SK-N-SH treated with all-trans-retinoic acid at 6 μM for 48 hours (cell line): Measurements from ENCODE around the gene RBM6.

ENCODE experiments used
- ATAC-seq: fragments of 200-7000 bp; cut with Tn5 transposase; 3 replicates; pipeline ENCODE4 v1.9.1; 2020; ENCODE audit warnings: mild to moderate bottlenecking, moderate library complexity
- ARNTL ChIP-seq: fragments of 450-650 bp; formaldehyde crosslinking; IDR thresholded peaks from 2 replicates; pipeline ENCODE4 v1.5.0; 2020; ENCODE audit warnings: low read depth, mild to moderate bottlenecking, moderate library complexity, borderline replicate concordance
- BACH2 ChIP-seq: fragments of 250-450 bp; sonication (Bioruptor Pico); IDR thresholded peaks from 2 replicates; pipeline ENCODE4 v1.9.0; 2021; ENCODE audit warnings: mild to moderate bottlenecking, borderline replicate concordance
- CREB5 ChIP-seq: fragments of 250-450 bp; sonication (Bioruptor Pico); IDR thresholded peaks from 2 replicates; pipeline ENCODE4 v1.5.1; 2020; ENCODE audit warnings: low read depth, mild to moderate bottlenecking, moderate library complexity
- CSDC2 ChIP-seq: fragments of 250-450 bp; sonication (Bioruptor Pico); IDR thresholded peaks from 2 replicates; pipeline ENCODE4 v1.5.0; 2020; ENCODE audit warnings: mild to moderate bottlenecking, moderate library complexity
- CSRNP3 ChIP-seq: fragments of 250-450 bp; sonication (Bioruptor Pico); IDR thresholded peaks from 2 replicates; pipeline ENCODE4 v1.5.1; 2021; ENCODE audit warnings: mild to moderate bottlenecking, moderate library complexity
- ESRRG ChIP-seq: fragments of 250-450 bp; sonication (Bioruptor Pico); IDR thresholded peaks from 2 replicates; pipeline ENCODE4 v1.6.1; 2021; ENCODE audit warnings: mild to moderate bottlenecking
- ISL1 ChIP-seq: fragments of 250-450 bp; sonication (Bioruptor Pico); IDR thresholded peaks from 2 replicates; pipeline ENCODE4 v2.1.2; 2022; ENCODE audit warnings: mild to moderate bottlenecking, moderate library complexity
- OSR1 ChIP-seq: fragments of 250-450 bp; sonication (Bioruptor Pico); IDR thresholded peaks from 2 replicates; pipeline ENCODE4 v1.8.0; 2022; ENCODE audit warnings: moderate library complexity, mild to moderate bottlenecking, inconsistent platforms
- PPARA ChIP-seq: fragments of 250-450 bp; sonication (Bioruptor Pico); IDR thresholded peaks from 2 replicates; pipeline ENCODE4 v1.5.0; 2020; ENCODE audit warnings: mild to moderate bottlenecking, borderline replicate concordance
- RARB ChIP-seq: fragments of 250-450 bp; sonication (Bioruptor Pico); IDR thresholded peaks from 2 replicates; pipeline ENCODE4 v1.8.0; 2021; ENCODE audit warnings: mild to moderate bottlenecking, moderate library complexity
- SNAI2 ChIP-seq: fragments of 250-450 bp; sonication (Bioruptor Pico); IDR thresholded peaks from 2 replicates; pipeline ENCODE4 v1.5.0; 2020; ENCODE audit warnings: mild to moderate bottlenecking, moderate library complexity
- TCF4 ChIP-seq: fragments of 250-450 bp; sonication (Bioruptor Pico); IDR thresholded peaks from 2 replicates; pipeline ENCODE4 v1.8.0; 2021; ENCODE audit warnings: mild to moderate bottlenecking, moderate library complexity, borderline replicate concordance
- TOX ChIP-seq: fragments of 250-450 bp; sonication (Bioruptor Pico); IDR thresholded peaks from 2 replicates; pipeline ENCODE4 v1.8.0; 2021; ENCODE audit warnings: mild to moderate bottlenecking, moderate library complexity, borderline replicate concordance
- ZFP3 ChIP-seq: fragments of 250-450 bp; sonication (Bioruptor Pico); IDR thresholded peaks from 2 replicates; pipeline ENCODE4 v1.5.0; 2020; ENCODE audit warnings: mild to moderate bottlenecking, moderate library complexity
- ZNF565 ChIP-seq: fragments of 450-650 bp; formaldehyde crosslinking; conservative IDR thresholded peaks from 2 replicates; pipeline ENCODE4 v1.5.0; 2020; ENCODE audit warnings: low read depth, mild to moderate bottlenecking, moderate library complexity
- ZNF70 ChIP-seq: fragments of 450-650 bp; formaldehyde crosslinking; IDR thresholded peaks from 2 replicates; pipeline ENCODE4 v1.5.0; 2020; ENCODE audit warnings: mild to moderate bottlenecking, moderate library complexity
- ZNF8 ChIP-seq: fragments of 450-650 bp; formaldehyde crosslinking; IDR thresholded peaks from 2 replicates; pipeline ENCODE4 v1.5.0; 2020; ENCODE audit warnings: mild to moderate bottlenecking, moderate library complexity
- TF ChIP-seq, protein P1 (sequence below): fragments of 250-450 bp; sonication (Bioruptor Pico); IDR thresholded peaks from 2 replicates; pipeline ENCODE4 v1.5.0; 2020; ENCODE audit warnings: mild to moderate bottlenecking, moderate library complexity
- TF ChIP-seq, protein P2 (sequence below): fragments of 250-450 bp; sonication (Bioruptor Pico); IDR thresholded peaks from 2 replicates; pipeline ENCODE4 v1.8.0; 2021; ENCODE audit warnings: low read depth, mild to moderate bottlenecking, moderate library complexity, borderline replicate concordance
- TF ChIP-seq, protein P3 (sequence below): fragments of 250-450 bp; sonication (Bioruptor Pico); IDR thresholded peaks from 2 replicates; pipeline ENCODE4 v1.8.0; 2020; ENCODE audit warnings: mild to moderate bottlenecking, moderate library complexity, borderline replicate concordance

RBM6 gene

DNA sequence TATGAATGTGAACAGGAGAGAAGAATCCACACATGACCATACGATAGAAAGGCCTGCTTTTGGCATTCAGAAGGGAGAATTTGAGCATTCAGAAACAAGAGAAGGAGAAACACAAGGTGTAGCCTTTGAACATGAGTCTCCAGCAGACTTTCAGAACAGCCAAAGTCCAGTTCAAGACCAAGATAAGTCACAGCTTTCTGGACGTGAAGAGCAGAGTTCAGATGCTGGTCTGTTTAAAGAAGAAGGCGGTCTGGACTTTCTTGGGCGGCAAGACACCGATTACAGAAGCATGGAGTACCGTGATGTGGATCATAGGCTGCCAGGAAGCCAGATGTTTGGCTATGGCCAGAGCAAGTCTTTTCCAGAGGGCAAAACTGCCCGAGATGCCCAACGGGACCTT is 28.4 kb downstream of the RBM6 start:
- ATAC-seq, result no peak
- TF ChIP-seq ZFP3 (CRISPR knock-in tag) (no peak), TCF4 (CRISPR knock-in tag) (no peak), CSRNP3 (CRISPR knock-in tag) (no peak), ISL1 (no peak), CREB5 (no peak), ZNF565 (CRISPR knock-in tag) (no peak), RARB (no peak), SNAI2 (CRISPR knock-in tag) (no peak), BACH2 (CRISPR knock-in tag) (no peak), PPARA (CRISPR knock-in tag) (no peak), ZNF8 (CRISPR knock-in tag) (no peak), TOX (CRISPR knock-in tag) (no peak), OSR1 (no peak)
- TF ChIP-seq, protein P1, sequence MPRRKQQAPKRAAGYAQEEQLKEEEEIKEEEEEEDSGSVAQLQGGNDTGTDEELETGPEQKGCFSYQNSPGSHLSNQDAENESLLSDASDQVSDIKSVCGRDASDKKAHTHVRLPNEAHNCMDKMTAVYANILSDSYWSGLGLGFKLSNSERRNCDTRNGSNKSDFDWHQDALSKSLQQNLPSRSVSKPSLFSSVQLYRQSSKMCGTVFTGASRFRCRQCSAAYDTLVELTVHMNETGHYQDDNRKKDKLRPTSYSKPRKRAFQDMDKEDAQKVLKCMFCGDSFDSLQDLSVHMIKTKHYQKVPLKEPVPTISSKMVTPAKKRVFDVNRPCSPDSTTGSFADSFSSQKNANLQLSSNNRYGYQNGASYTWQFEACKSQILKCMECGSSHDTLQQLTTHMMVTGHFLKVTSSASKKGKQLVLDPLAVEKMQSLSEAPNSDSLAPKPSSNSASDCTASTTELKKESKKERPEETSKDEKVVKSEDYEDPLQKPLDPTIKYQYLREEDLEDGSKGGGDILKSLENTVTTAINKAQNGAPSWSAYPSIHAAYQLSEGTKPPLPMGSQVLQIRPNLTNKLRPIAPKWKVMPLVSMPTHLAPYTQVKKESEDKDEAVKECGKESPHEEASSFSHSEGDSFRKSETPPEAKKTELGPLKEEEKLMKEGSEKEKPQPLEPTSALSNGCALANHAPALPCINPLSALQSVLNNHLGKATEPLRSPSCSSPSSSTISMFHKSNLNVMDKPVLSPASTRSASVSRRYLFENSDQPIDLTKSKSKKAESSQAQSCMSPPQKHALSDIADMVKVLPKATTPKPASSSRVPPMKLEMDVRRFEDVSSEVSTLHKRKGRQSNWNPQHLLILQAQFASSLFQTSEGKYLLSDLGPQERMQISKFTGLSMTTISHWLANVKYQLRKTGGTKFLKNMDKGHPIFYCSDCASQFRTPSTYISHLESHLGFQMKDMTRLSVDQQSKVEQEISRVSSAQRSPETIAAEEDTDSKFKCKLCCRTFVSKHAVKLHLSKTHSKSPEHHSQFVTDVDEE (CRISPR knock-in tag), result no peak
- TF ChIP-seq, protein P2, sequence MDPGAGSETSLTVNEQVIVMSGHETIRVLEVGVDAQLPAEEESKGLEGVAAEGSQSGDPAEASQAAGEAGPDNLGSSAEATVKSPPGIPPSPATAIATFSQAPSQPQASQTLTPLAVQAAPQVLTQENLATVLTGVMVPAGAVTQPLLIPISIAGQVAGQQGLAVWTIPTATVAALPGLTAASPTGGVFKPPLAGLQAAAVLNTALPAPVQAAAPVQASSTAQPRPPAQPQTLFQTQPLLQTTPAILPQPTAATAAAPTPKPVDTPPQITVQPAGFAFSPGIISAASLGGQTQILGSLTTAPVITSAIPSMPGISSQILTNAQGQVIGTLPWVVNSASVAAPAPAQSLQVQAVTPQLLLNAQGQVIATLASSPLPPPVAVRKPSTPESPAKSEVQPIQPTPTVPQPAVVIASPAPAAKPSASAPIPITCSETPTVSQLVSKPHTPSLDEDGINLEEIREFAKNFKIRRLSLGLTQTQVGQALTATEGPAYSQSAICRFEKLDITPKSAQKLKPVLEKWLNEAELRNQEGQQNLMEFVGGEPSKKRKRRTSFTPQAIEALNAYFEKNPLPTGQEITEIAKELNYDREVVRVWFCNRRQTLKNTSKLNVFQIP, result no peak
- TF ChIP-seq, protein P3, sequence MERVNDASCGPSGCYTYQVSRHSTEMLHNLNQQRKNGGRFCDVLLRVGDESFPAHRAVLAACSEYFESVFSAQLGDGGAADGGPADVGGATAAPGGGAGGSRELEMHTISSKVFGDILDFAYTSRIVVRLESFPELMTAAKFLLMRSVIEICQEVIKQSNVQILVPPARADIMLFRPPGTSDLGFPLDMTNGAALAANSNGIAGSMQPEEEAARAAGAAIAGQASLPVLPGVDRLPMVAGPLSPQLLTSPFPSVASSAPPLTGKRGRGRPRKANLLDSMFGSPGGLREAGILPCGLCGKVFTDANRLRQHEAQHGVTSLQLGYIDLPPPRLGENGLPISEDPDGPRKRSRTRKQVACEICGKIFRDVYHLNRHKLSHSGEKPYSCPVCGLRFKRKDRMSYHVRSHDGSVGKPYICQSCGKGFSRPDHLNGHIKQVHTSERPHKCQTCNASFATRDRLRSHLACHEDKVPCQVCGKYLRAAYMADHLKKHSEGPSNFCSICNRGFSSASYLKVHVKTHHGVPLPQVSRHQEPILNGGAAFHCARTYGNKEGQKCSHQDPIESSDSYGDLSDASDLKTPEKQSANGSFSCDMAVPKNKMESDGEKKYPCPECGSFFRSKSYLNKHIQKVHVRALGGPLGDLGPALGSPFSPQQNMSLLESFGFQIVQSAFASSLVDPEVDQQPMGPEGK (CRISPR knock-in tag), result no peak
- TF ChIP-seq, all 23 proteins: peak for 0

GRCh38 chr3:49972656-49973055 is 32.7 kb downstream of the RBM6 start:
- no peak for ATAC-seq
- TF ChIP-seq ESRRG (CRISPR knock-in tag) (no peak), RARB (no peak), ZFP3 (CRISPR knock-in tag) (no peak), PPARA (CRISPR knock-in tag) (no peak), ZNF565 (CRISPR knock-in tag) (no peak), CSRNP3 (CRISPR knock-in tag) (no peak), ZNF8 (CRISPR knock-in tag) (no peak), ARNTL (CRISPR knock-in tag) (no peak), TOX (CRISPR knock-in tag) (no peak), SNAI2 (CRISPR knock-in tag) (no peak), BACH2 (CRISPR knock-in tag) (no peak), TCF4 (CRISPR knock-in tag) (no peak), ZNF70 (CRISPR knock-in tag) (no peak), CSDC2 (CRISPR knock-in tag) (no peak), CREB5 (no peak), ISL1 (no peak), OSR1 (no peak)
- TF ChIP-seq, protein P2, result no peak
- TF ChIP-seq, protein P3 (CRISPR knock-in tag), result no peak
